ENCODE measurements around the gene LAD1. TPM values are rescaled to one million over a fixed set of nuclear protein-coding genes. Genes with fewer than 3 reads are reported as not detected.

LAD1 gene
- total and polyA plus RNA-seq, 2 of the 13 experiments (the other 11 are each of a cell fraction or from before 2014, with no cell fraction given): 10.8 to 65.6 TPM

GRCh38 chr1:201396861-201397464, 2.2 kb downstream of the LAD1 start (continued):
- TF ChIP-seq SOX13 (IDR thresholded peaks at IDR 0.05): no peak
- TF ChIP-seq SOX13 (CRISPR knock-in tag; conservative IDR thresholded peaks at IDR 0.05 in 1 of 2, IDR thresholded peaks at IDR 0.05 in 1 of 2): no peak; a peak in 1 of 4 replicates
- peak; percentile 94 for TF ChIP-seq ZNF121 (CRISPR knock-in tag; IDR thresholded peaks at IDR 0.05)
- TF ChIP-seq ZNF766 (CRISPR knock-in tag; IDR thresholded peaks at IDR 0.05; ENCODE audit: borderline replicate concordance): no peak
- no peak for TF ChIP-seq ZNF780A (CRISPR knock-in tag; IDR thresholded peaks at IDR 0.05)
- TF ChIP-seq ARNT (IDR thresholded peaks at IDR 0.05): no peak
- no peak for TF ChIP-seq NFKBIZ (CRISPR knock-in tag; IDR thresholded peaks at IDR 0.05)
- TF ChIP-seq CHD4 (IDR thresholded peaks at IDR 0.05; ENCODE audit: borderline replicate concordance, low read length): no peak
- no peak for TF ChIP-seq CERS6 (CRISPR knock-in tag; IDR thresholded peaks at IDR 0.05)
- no peak for TF ChIP-seq NFE2L1 (CRISPR knock-in tag; IDR thresholded peaks at IDR 0.05; ENCODE audit: borderline replicate concordance)
- TF ChIP-seq ZNF552 (CRISPR knock-in tag; IDR thresholded peaks at IDR 0.05; ENCODE audit: borderline replicate concordance): no peak
- peak; percentile 18; the same call in 1 of the 2 replicates for TF ChIP-seq ZNF614 (CRISPR knock-in tag; IDR thresholded peaks at IDR 0.05; ENCODE audit: borderline replicate concordance)
- no peak for TF ChIP-seq ZNF615 (CRISPR knock-in tag; IDR thresholded peaks at IDR 0.05; ENCODE audit: borderline replicate concordance)
- TF ChIP-seq DDIT3 (CRISPR knock-in tag; IDR thresholded peaks at IDR 0.05): no peak
- TF ChIP-seq ZNF713 (CRISPR knock-in tag; IDR thresholded peaks at IDR 0.05): 0 out of 2 replicates have a peak, but pooled peaks have one; percentile 60
- no peak for TF ChIP-seq ZNF558 (CRISPR knock-in tag; IDR thresholded peaks at IDR 0.05; ENCODE audit: borderline replicate concordance)
- peak; percentile 65; the same call in 1 of the 2 replicates for TF ChIP-seq KLF6 (CRISPR knock-in tag; IDR thresholded peaks at IDR 0.05)
- no peak for TF ChIP-seq KLF12 (CRISPR knock-in tag; IDR thresholded peaks at IDR 0.05; ENCODE audit: borderline replicate concordance)
- peak; percentile 26; the same call in 1 of the 2 replicates for TF ChIP-seq YEATS2 (CRISPR knock-in tag; IDR thresholded peaks at IDR 0.05; ENCODE audit: borderline replicate concordance)
- 0 out of 2 replicates have a peak, but pooled peaks have one; percentile 37 for TF ChIP-seq TARDBP (CRISPR knock-in tag; IDR thresholded peaks at IDR 0.05)
- 0 out of 2 replicates have a peak, but pooled peaks have one; percentile 71 for TF ChIP-seq TGIF2 (CRISPR knock-in tag; IDR thresholded peaks at IDR 0.05)
- no peak for TF ChIP-seq MED8 (CRISPR knock-in tag; IDR thresholded peaks at IDR 0.05; ENCODE audit: insufficient replicate concordance)
- no peak for TF ChIP-seq ZNF775 (CRISPR knock-in tag; IDR thresholded peaks at IDR 0.05; ENCODE audit: borderline replicate concordance)
- TF ChIP-seq SNAPC5 (CRISPR knock-in tag; IDR thresholded peaks at IDR 0.05; ENCODE audit: borderline replicate concordance): no peak
- TF ChIP-seq PHF21A (CRISPR knock-in tag; IDR thresholded peaks at IDR 0.05): peak; percentile 48; the same call in 1 of the 2 replicates
- no peak for TF ChIP-seq BRF2 (CRISPR knock-in tag; IDR thresholded peaks at IDR 0.05)
- TF ChIP-seq GFI1 (CRISPR knock-in tag; IDR thresholded peaks at IDR 0.05; ENCODE audit: borderline replicate concordance): no peak
- TF ChIP-seq CSRNP2 (CRISPR knock-in tag; conservative IDR thresholded peaks at IDR 0.05; ENCODE audit: low read depth): no peak

All from HepG2 (cell line).